Embryonic facial prominence (tissue), 1 donor: ENCODE results near the gene AKAP6.

ENCODE experiments used
- DNase-seq: peaks from one replicate; pipeline ENCODE4 v3.0.0-alpha.2; 2016; ENCODE audit errors: extremely low spot score

Gene AKAP6

GRCh38 chr14:32620724-32621123 lies 291.6 kb downstream of the AKAP6 start:
- no peak for DNase-seq

- DNase-seq: no peak
These were observed 292.5 kb downstream of the AKAP6 start for GRCh38 chr14:32621585-32621984.

- no peak for DNase-seq
These were observed 293.6 kb downstream of the AKAP6 start for GRCh38 chr14:32622742-32623141.

- DNase-seq: no peak
These were observed 294.4 kb downstream of the AKAP6 start for GRCh38 chr14:32623300-32624093.

GRCh38 chr14:32625211-32625610 lies 296.1 kb downstream of the AKAP6 start:
- DNase-seq: no peak

- DNase-seq: no peak
These were observed 298.6 kb downstream of the AKAP6 start for GRCh38 chr14:32627545-32628298.

GRCh38 chr14:32629236-32629635 lies 300.1 kb downstream of the AKAP6 start:
- no peak for DNase-seq

- no peak for DNase-seq
These were observed 301.6 kb downstream of the AKAP6 start for GRCh38 chr14:32630701-32631100.

- DNase-seq: no peak
These were observed 304.2 kb downstream of the AKAP6 start for GRCh38 chr14:32633224-32633859.

- DNase-seq: no peak
These were observed 304.8 kb downstream of the AKAP6 start for GRCh38 chr14:32633930-32634329.

- DNase-seq: no peak
These were observed 306.1 kb downstream of the AKAP6 start for GRCh38 chr14:32635061-32635719.

- no peak for DNase-seq
These were observed 308.5 kb downstream of the AKAP6 start for GRCh38 chr14:32637582-32637981.

- DNase-seq: no peak
These were observed 310.1 kb downstream of the AKAP6 start for GRCh38 chr14:32639208-32639607.

GRCh38 chr14:32645551-32645950 lies 316.5 kb downstream of the AKAP6 start:
- DNase-seq: no peak

GRCh38 chr14:32648434-32648833 lies 319.3 kb downstream of the AKAP6 start:
- no peak for DNase-seq

GRCh38 chr14:32650030-32650429 lies 320.9 kb downstream of the AKAP6 start:
- DNase-seq: no peak

GRCh38 chr14:32650665-32651064 lies 321.6 kb downstream of the AKAP6 start:
- DNase-seq: no peak

- DNase-seq: no peak
These were observed 325.0 kb downstream of the AKAP6 start for GRCh38 chr14:32654106-32654505.

- DNase-seq: no peak
These were observed 327.5 kb downstream of the AKAP6 start for GRCh38 chr14:32656601-32657000.

- DNase-seq: no peak
These were observed 328.0 kb downstream of the AKAP6 start for GRCh38 chr14:32657081-32657480.

GRCh38 chr14:32661216-32661615 lies 332.1 kb downstream of the AKAP6 start:
- no peak for DNase-seq

GRCh38 chr14:32662211-32662610 lies 333.1 kb downstream of the AKAP6 start:
- no peak for DNase-seq
